HEK293 (cell line): ENCODE results near the gene SERGEF.
A peak's percentile ranks its signal among the peaks of the same experiment; 100 is the strongest.

Experiments
- CTCF ChIA-PET: fragments of 350-600 bp; formaldehyde crosslinking; extraction: SDS; loops from one replicate; lab custom pipeline; 2021; ENCODE audit warnings: antibody characterized with exemption; lab: Yijun Ruan, JAX
- POLR2A ChIA-PET: fragments of 300-600 bp; formaldehyde crosslinking; extraction: SDS; loops from one replicate; lab custom pipeline; 2020; ENCODE audit warnings: antibody characterized with exemption, inconsistent platforms; lab: Yijun Ruan, JAX
- H3K27ac ChIP-seq: fragments of 200-500 bp; sonication (Bioruptor generic); 2 replicates; pipeline ENCODE4 v1.5.1; 2014; ENCODE audit warnings: low read depth, low read length, control low read depth, inconsistent platforms; ENCODE audit errors: extremely low read depth
- H3K36me3 ChIP-seq, 2 experiments: fragments of 200-500 bp in 1 of 2; sonication (Bioruptor generic) in 1 of 2; 1 replicate in 1 of 2; 2 replicates in 1 of 2; pipeline ENCODE4 v1.5.1; 2014 to 2017; ENCODE audit warnings: inconsistent platforms in 2 of 2, low read length in 2 of 2; ENCODE audit not compliant: control insufficient read depth in 2 of 2, insufficient read depth in 1 of 2
- H3K4me1 ChIP-seq: fragments of 200-500 bp; sonication (Bioruptor generic); 2 replicates; pipeline ENCODE4 v1.5.1; 2014; ENCODE audit warnings: mild to moderate bottlenecking, low read length, inconsistent platforms; ENCODE audit not compliant: control insufficient read depth, insufficient read depth
- H3K4me3 ChIP-seq: 2 replicates; pipeline ENCODE4 v1.5.1; 2011; ENCODE audit warnings: low read depth, mild to moderate bottlenecking, control low read depth, low read length, moderate library complexity
- H3K9me3 ChIP-seq: fragments of 200-500 bp; sonication (Bioruptor generic); 2 replicates; pipeline ENCODE4 v1.5.1; 2014; ENCODE audit warnings: low read depth, low read length, inconsistent platforms; ENCODE audit not compliant: control insufficient read depth, insufficient read depth
- ATF2 ChIP-seq: fragments of 450-650 bp; formaldehyde crosslinking; IDR thresholded peaks from 2 replicates; pipeline ENCODE4 v1.5.1; 2016; ENCODE audit warnings: missing biosample characterization, missing genetic modification characterization, low read depth
- CTCF ChIP-seq: fragments of 450-650 bp; formaldehyde crosslinking; IDR thresholded peaks from 2 replicates; pipeline ENCODE4 v1.5.1; 2016; ENCODE audit warnings: missing biosample characterization, missing genetic modification characterization
- EGR2 ChIP-seq: fragments of 450-650 bp; formaldehyde crosslinking; IDR thresholded peaks from 2 replicates; pipeline ENCODE4 v1.5.1; 2016; ENCODE audit warnings: low read depth, missing biosample characterization, missing genetic modification characterization
- GLIS1 ChIP-seq: fragments of 450-650 bp; formaldehyde crosslinking; IDR thresholded peaks from 2 replicates; pipeline ENCODE4 v1.5.1; 2016; ENCODE audit warnings: missing biosample characterization, missing genetic modification characterization
- HIC1 ChIP-seq: fragments of 450-650 bp; formaldehyde crosslinking; IDR thresholded peaks from 2 replicates; pipeline ENCODE4 v1.5.1; 2016; ENCODE audit warnings: missing biosample characterization, missing genetic modification characterization
- KLF10 ChIP-seq: fragments of 450-650 bp; IDR thresholded peaks from 2 replicates; pipeline ENCODE4 v1.5.1; 2018; ENCODE audit warnings: missing biosample characterization, mild to moderate bottlenecking, missing genetic modification characterization
- OVOL3 ChIP-seq: fragments of 450-650 bp; formaldehyde crosslinking; IDR thresholded peaks from 2 replicates; pipeline ENCODE4 v1.5.1; 2016; ENCODE audit warnings: missing biosample characterization, missing genetic modification characterization
- PRDM1 ChIP-seq: fragments of 450-650 bp; formaldehyde crosslinking; IDR thresholded peaks from 2 replicates; pipeline ENCODE4; 2016; ENCODE audit warnings: missing biosample characterization, missing genetic modification characterization
- SP7 ChIP-seq: fragments of 450-650 bp; formaldehyde crosslinking; IDR thresholded peaks from 2 replicates; pipeline ENCODE4 v1.5.1; 2016; ENCODE audit warnings: missing biosample characterization, missing genetic modification characterization
- ZNF121 ChIP-seq: fragments of 450-650 bp; formaldehyde crosslinking; IDR thresholded peaks from 2 replicates; pipeline ENCODE4 v1.5.1; 2016; ENCODE audit warnings: missing biosample characterization, missing genetic modification characterization
- ZNF202 ChIP-seq: fragments of 450-650 bp; formaldehyde crosslinking; IDR thresholded peaks from 2 replicates; pipeline ENCODE4 v1.5.1; 2016; ENCODE audit warnings: missing biosample characterization, missing genetic modification characterization, borderline replicate concordance
- ZNF292 ChIP-seq: fragments of 450-650 bp; formaldehyde crosslinking; IDR thresholded peaks from 2 replicates; pipeline ENCODE4 v1.5.1; 2016; ENCODE audit warnings: low read depth, missing biosample characterization, missing genetic modification characterization, borderline replicate concordance
- ZNF335 ChIP-seq: fragments of 450-650 bp; formaldehyde crosslinking; conservative IDR thresholded peaks from 2 replicates; pipeline ENCODE4 v1.5.1; 2016; ENCODE audit warnings: missing biosample characterization, missing genetic modification characterization
- ZNF404 ChIP-seq: fragments of 450-650 bp; formaldehyde crosslinking; IDR thresholded peaks from 2 replicates; pipeline ENCODE4 v1.5.1; 2017; ENCODE audit warnings: missing biosample characterization, missing genetic modification characterization
- ZNF501 ChIP-seq: fragments of 450-650 bp; formaldehyde crosslinking; IDR thresholded peaks from 2 replicates; pipeline ENCODE4 v1.5.1; 2016; ENCODE audit warnings: missing biosample characterization, missing genetic modification characterization
- ZNF561 ChIP-seq: fragments of 450-650 bp; IDR thresholded peaks from 2 replicates; pipeline ENCODE4 v1.5.1; 2018; ENCODE audit warnings: missing biosample characterization, missing genetic modification characterization, borderline replicate concordance
- ZNF654 ChIP-seq: fragments of 450-650 bp; formaldehyde crosslinking; IDR thresholded peaks from 2 replicates; pipeline ENCODE4 v1.5.1; 2016; ENCODE audit warnings: low read depth, missing biosample characterization, missing genetic modification characterization
- ZNF660 ChIP-seq: fragments of 450-650 bp; IDR thresholded peaks from 2 replicates; pipeline ENCODE4 v1.5.1; 2018; ENCODE audit warnings: missing biosample characterization, mild to moderate bottlenecking, missing genetic modification characterization
- ZSCAN5A ChIP-seq: fragments of 450-650 bp; formaldehyde crosslinking; IDR thresholded peaks from 2 replicates; pipeline ENCODE4 v1.5.1; 2016; ENCODE audit warnings: missing biosample characterization, missing genetic modification characterization

Gene SERGEF

GRCh38 chr11:17983569-17983968, 29.3 kb downstream of the SERGEF start:
- Histone ChIP-seq H3K4me1 (no peaks in the 10 kb centered on the region), H3K36me3 (peaks cover 0 to 75% of the 10 kb centered on the region in 2 experiments; a peak in 2 of 3 replicates), H3K9me3 (no peaks in the 10 kb centered on the region), H3K4me3 (no peak overlapping the region), H3K27ac (no peak overlapping the region)
- ChIA-PET POLR2A (no interaction called here), CTCF (interaction anchor here (1.0 to 23.0 kb wide), 4 partner anchors 10 to 251 kb away, joined by 3 to 357 read pairs (median 5); partner anchors contain the start of gene KCNC1)
- no peak for TF ChIP-seq ZNF561 (tag by site-specific recombination)
- no peak for TF ChIP-seq EGR2 (tag by site-specific recombination)
- no peak for TF ChIP-seq KLF10 (tag by site-specific recombination)
- no peak for TF ChIP-seq OVOL3 (tag by site-specific recombination)
- TF ChIP-seq ZNF404 (tag by site-specific recombination): no peak
- no peak for TF ChIP-seq SP7 (tag by site-specific recombination)
- TF ChIP-seq ZSCAN5A (tag by site-specific recombination): no peak
- TF ChIP-seq GLIS1: no peak

GRCh38 chr11:17979770-17980371, 33.0 kb downstream of the SERGEF start:
- H3K9me3 ChIP-seq: no peaks in the 10 kb centered on the region
- no peak overlapping the region for H3K27ac ChIP-seq
- POLR2A ChIA-PET: no interaction called here
- no peak for TF ChIP-seq HIC1 (tag by site-specific recombination)
- TF ChIP-seq CTCF: peak; percentile 26; the same call in 1 of the 2 replicates
- no peak for TF ChIP-seq PRDM1
- peak; percentile 68 for TF ChIP-seq ZNF654 (tag by site-specific recombination)
- TF ChIP-seq ZNF660 (tag by site-specific recombination): 0 out of 2 replicates have a peak, but pooled peaks have one; percentile 27
- TF ChIP-seq ZNF202 (tag by site-specific recombination): no peak
- TF ChIP-seq, all 188 proteins: peak for 3
- H3K4me1 ChIP-seq: no peaks in the 10 kb centered on the region
- H3K4me3 ChIP-seq: no peak overlapping the region
- peaks cover 0 to 67% of the 10 kb centered on the region in 2 experiments; a peak in 2 of 3 replicates for H3K36me3 ChIP-seq
- CTCF ChIA-PET: interaction anchor here (0.6 to 23.0 kb wide), 21 partner anchors 11 to 455 kb away, joined by 3 to 357 read pairs (median 5); partner anchors contain the start of genes KCNC1 and MYOD1

- H3K4me3 ChIP-seq: no peak overlapping the region
- H3K27ac ChIP-seq: no peak overlapping the region
- CTCF ChIA-PET: interaction anchor here (0.6 to 23.0 kb wide), 41 partner anchors 9 to 428 kb away, joined by 3 to 357 read pairs (median 4); partner anchors contain the start of genes KCNC1 and MYOD1
- H3K4me1 ChIP-seq: no peaks in the 10 kb centered on the region
- no peaks in the 10 kb centered on the region for H3K9me3 ChIP-seq
- POLR2A ChIA-PET: interaction anchor here (1.9 kb wide), 1 partner anchor 248 kb away, joined by 4 read pairs; no protein-coding TSS in a partner anchor
- H3K36me3 ChIP-seq: peaks cover 0 to 57% of the 10 kb centered on the region in 2 experiments; a peak in 2 of 3 replicates
- TF ChIP-seq ZNF335 (tag by site-specific recombination): no peak
- no peak for TF ChIP-seq ZNF501
- TF ChIP-seq ZNF292: no peak
- TF ChIP-seq CTCF: peak; percentile 49
- no peak for TF ChIP-seq ZNF121 (tag by site-specific recombination)
- TF ChIP-seq ATF2 (tag by site-specific recombination): no peak
These were observed 34.1 kb downstream of the SERGEF start for GRCh38 chr11:17978553-17979287.
